Measurements from ENCODE around the gene CCL16. TPM values are rescaled to one million over a fixed set of nuclear protein-coding genes. Genes with fewer than 3 reads are reported as not detected.
"Not testable (repeated sequence)": the region's sequence is repeated elsewhere in the genome, so short reads cannot be mapped to it uniquely, and the experiment has no call there.

Gene CCL16
- total RNA-seq, 1 donor from 2014 or later: not detected

DNA sequence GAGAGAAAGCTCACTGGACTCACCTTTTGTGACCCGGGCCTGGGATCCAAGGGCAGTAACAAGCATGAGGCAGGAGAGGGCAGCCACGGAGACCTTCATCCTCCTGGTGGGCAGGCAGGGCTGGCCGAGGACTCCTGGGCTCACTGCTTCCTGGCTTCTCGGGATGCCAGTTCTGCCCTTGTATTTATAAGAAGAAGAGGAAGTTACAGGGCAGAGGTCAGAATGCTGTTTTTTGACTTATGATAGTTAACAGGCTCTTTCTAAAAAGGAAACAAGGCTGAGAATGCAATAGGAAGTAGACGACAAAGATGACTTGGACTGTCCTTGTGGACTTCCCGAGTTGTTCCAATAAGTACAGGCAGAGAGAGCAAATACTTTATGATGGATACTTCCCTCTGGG lies 36.5 kb upstream of the CCL16 start, which contains the start of gene CCL23:
TSS of gene CCL23 (minus strand) at position 174 of the 400 bp plus-strand sequence. CDS start at position 99, 75 bp downstream.
- no peak for DNase-seq (ENCODE audit: extremely low spot score, unreplicated experiment)
- Mint-ChIP-seq H3K27me3 (ENCODE audit: unreplicated experiment) (peaks cover 28% of the 10 kb centered on the region), H3K4me3 (ENCODE audit: unreplicated experiment) (no peak within 1 kb of the TSS), H3K9me3 (ENCODE audit: unreplicated experiment) (no peaks in the 10 kb centered on the region), H3K4me1 (ENCODE audit: unreplicated experiment) (no peaks in the 10 kb centered on the region), H3K36me3 (ENCODE audit: unreplicated experiment) (no peaks in the 10 kb centered on the region), H3K27ac (ENCODE audit: unreplicated experiment) (no peak within 1 kb of the TSS)
- no peak for TF ChIP-seq CTCF (IDR thresholded peaks at IDR 0.05)

DNA sequence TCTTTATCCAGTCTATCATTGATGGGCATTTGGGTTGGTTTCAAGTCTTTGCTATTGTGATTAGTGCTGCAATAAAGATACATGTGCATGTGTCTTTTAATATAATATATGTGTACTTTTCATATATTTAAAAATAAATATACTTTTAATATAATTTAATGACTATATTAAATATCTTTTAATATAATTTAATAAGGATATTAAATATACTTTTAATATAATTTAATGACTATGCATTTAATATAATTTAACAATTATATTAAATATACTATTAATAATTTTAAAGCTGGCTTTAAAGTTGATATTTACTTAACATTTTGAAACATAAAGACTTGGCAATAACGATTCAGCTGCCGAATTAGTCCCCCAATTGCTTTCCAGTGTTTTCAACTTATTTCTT lies 35.3 kb upstream of the CCL16 start:
- H3K4me3 Mint-ChIP-seq (ENCODE audit: unreplicated experiment): no peak overlapping the region
- peaks cover 4% of the 10 kb centered on the region for H3K9me3 Mint-ChIP-seq (ENCODE audit: unreplicated experiment)
- no peak for TF ChIP-seq CTCF (IDR thresholded peaks at IDR 0.05)
- H3K4me1 Mint-ChIP-seq (ENCODE audit: unreplicated experiment): no peaks in the 10 kb centered on the region
- H3K36me3 Mint-ChIP-seq (ENCODE audit: unreplicated experiment): no peaks in the 10 kb centered on the region
- DNase-seq (ENCODE audit: extremely low spot score, unreplicated experiment): no peak
- H3K27me3 Mint-ChIP-seq (ENCODE audit: unreplicated experiment): peaks cover 21% of the 10 kb centered on the region
- no peak overlapping the region for H3K27ac Mint-ChIP-seq (ENCODE audit: unreplicated experiment)

DNA sequence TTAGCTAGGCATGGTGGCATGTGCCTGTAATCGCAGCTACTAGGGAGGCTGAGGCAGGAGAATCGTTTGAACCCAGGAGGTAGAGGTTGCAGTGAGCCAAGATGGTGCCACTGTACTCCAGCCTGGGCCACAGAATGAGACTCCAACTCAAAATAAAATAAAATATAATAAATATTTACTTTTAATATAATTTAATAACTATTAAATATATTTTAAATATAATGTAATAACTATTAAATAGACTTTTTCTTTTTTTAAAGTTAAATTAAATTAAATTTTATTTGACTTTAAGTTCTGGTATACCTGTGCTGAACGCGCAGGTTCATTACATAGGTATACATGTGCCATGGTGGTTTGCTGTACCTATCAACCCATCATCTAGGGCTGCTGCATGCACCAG lies 34.6 kb upstream of the CCL16 start:
- H3K9me3 Mint-ChIP-seq (ENCODE audit: unreplicated experiment); DNase-seq (ENCODE audit: extremely low spot score, unreplicated experiment); H3K4me1 Mint-ChIP-seq (ENCODE audit: unreplicated experiment); H3K4me3 Mint-ChIP-seq (ENCODE audit: unreplicated experiment); H3K27ac Mint-ChIP-seq (ENCODE audit: unreplicated experiment); H3K36me3 Mint-ChIP-seq (ENCODE audit: unreplicated experiment): not testable (repeated sequence)
- H3K27me3 Mint-ChIP-seq (ENCODE audit: unreplicated experiment): peaks cover 17% of the 10 kb centered on the region

- Mint-ChIP-seq H3K36me3 (ENCODE audit: unreplicated experiment) (no peaks in the 10 kb centered on the region), H3K4me3 (ENCODE audit: unreplicated experiment) (no peak overlapping the region), H3K27me3 (ENCODE audit: unreplicated experiment) (peaks cover 7% of the 10 kb centered on the region), H3K9me3 (ENCODE audit: unreplicated experiment) (peaks cover 4% of the 10 kb centered on the region), H3K27ac (ENCODE audit: unreplicated experiment) (no peak overlapping the region), H3K4me1 (ENCODE audit: unreplicated experiment) (no peaks in the 10 kb centered on the region)
- no peak for TF ChIP-seq CTCF (IDR thresholded peaks at IDR 0.05)
- DNase-seq (ENCODE audit: extremely low spot score, unreplicated experiment): no peak
These were observed 33.6 kb upstream of the CCL16 start for GRCh38 chr17:36014946-36015345.

- DNase-seq (ENCODE audit: extremely low spot score, unreplicated experiment): no peak
- Mint-ChIP-seq H3K36me3 (ENCODE audit: unreplicated experiment) (no peaks in the 10 kb centered on the region), H3K27me3 (ENCODE audit: unreplicated experiment) (no peaks in the 10 kb centered on the region), H3K4me3 (ENCODE audit: unreplicated experiment) (no peak overlapping the region), H3K9me3 (ENCODE audit: unreplicated experiment) (peaks cover 4% of the 10 kb centered on the region), H3K27ac (ENCODE audit: unreplicated experiment) (no peak overlapping the region), H3K4me1 (ENCODE audit: unreplicated experiment) (no peaks in the 10 kb centered on the region)
- TF ChIP-seq CTCF (IDR thresholded peaks at IDR 0.05): no peak
These were observed 29.9 kb upstream of the CCL16 start for GRCh38 chr17:36011201-36011600.
